Measurements from ENCODE around the gene SLC45A2.

DNA sequence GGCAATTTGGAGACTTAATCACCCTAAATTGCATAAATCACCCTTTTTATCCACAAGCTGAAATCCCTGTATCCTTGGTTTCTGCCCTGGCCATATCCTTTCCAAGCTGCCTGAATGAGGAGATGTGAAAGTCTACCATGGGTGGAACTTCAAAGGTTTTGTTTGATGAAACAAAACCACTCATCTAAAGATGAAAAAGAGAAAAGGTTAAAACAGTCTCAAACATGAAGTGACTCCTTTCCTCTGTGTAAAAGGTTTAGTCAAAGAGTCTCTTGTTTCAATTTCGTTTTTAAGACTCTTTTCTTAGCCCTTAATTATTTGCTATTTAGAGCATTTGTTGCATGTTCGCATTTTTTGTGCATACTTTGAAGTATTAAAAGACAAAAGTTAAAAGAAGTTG, 11.2 kb downstream of the SLC45A2 start:
- no peak for TF ChIP-seq POLR2A (IDR thresholded peaks at IDR 0.05)
- TF ChIP-seq, protein P1, sequence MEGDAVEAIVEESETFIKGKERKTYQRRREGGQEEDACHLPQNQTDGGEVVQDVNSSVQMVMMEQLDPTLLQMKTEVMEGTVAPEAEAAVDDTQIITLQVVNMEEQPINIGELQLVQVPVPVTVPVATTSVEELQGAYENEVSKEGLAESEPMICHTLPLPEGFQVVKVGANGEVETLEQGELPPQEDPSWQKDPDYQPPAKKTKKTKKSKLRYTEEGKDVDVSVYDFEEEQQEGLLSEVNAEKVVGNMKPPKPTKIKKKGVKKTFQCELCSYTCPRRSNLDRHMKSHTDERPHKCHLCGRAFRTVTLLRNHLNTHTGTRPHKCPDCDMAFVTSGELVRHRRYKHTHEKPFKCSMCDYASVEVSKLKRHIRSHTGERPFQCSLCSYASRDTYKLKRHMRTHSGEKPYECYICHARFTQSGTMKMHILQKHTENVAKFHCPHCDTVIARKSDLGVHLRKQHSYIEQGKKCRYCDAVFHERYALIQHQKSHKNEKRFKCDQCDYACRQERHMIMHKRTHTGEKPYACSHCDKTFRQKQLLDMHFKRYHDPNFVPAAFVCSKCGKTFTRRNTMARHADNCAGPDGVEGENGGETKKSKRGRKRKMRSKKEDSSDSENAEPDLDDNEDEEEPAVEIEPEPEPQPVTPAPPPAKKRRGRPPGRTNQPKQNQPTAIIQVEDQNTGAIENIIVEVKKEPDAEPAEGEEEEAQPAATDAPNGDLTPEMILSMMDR (IDR thresholded peaks at IDR 0.05), result no peak
